ENCODE measurements around the gene CHMP2A. TPM values are rescaled to one million over a fixed set of nuclear protein-coding genes. Genes with fewer than 3 reads are reported as not detected.

Gene CHMP2A
- polyA plus RNA-seq, 1 of the 3 experiments (the other 2 are of a cell fraction) = 381 TPM

DNA sequence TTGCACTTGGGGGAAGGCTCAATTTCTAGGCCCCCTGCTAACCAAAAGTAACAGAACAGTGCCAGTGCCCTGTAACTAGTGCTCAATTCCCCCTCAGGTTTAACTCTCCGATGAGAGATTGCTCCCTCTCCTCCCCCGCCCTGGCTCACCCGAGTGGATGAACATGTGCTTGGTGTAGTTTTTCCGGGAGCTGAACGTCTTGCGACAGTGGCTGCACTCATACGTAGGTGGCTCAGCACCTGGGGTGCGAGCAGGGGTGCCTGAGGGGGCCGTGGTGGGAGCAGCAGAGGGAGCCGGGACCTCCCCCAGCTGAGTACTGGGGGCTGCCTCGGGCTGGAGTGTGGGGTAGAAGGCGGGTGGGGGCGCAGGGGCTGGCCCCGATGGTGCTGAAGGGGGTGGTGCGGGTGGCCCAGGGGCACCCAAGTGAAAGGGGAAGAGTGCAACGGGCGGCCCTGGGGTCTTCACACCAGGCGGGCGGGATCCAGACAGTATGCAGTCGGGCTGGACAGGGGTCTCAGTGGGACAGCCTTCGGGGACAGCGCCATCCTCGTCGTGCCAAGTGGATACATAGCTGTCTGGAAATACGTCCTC lies 38.6 kb downstream of the CHMP2A start:
- H3K9me2 ChIP-seq = no peaks in the 10 kb centered on the region
- CTCF ChIA-PET = interaction anchor here (1.3 kb wide), 1 partner anchor 40 kb away, joined by 3 read pairs; no protein-coding TSS in a partner anchor
- peaks cover 9 to 28% of the 10 kb centered on the region in 2 experiments for H3K36me3 ChIP-seq (replicated peaks in 1 of 2; ENCODE audit: control insufficient read depth in 1 of 2, insufficient read depth in 2 of 2, low read length in 1 of 2)
- H3K79me2 ChIP-seq (ENCODE audit: insufficient read depth) = peaks cover 63% of the 10 kb centered on the region
- no peaks in the 10 kb centered on the region; the same call in 1 of the 2 replicates for H4K20me1 ChIP-seq (ENCODE audit: insufficient read depth)
- no peak overlapping the region for H3K27ac ChIP-seq (ENCODE audit: low read depth in 2 of 2, low read length in 1 of 2)
- DNase-seq = no peak
- H3K9me3 ChIP-seq = no peaks in the 10 kb centered on the region
- peaks cover 23% of the 10 kb centered on the region for H3F3A ChIP-seq (replicated peaks; ENCODE audit: insufficient read depth)
- peak overlapping the region; percentile 4; the same call in 1 of the 2 replicates for H3K4me2 ChIP-seq
- H3K9ac ChIP-seq = no peak overlapping the region
- peaks cover 0 to 36% of the 10 kb centered on the region in 2 experiments; a peak in 1 of 4 replicates for H3K4me1 ChIP-seq (ENCODE audit: control insufficient read depth in 1 of 2, insufficient read depth in 2 of 2, low read depth in 1 of 2, low read length in 1 of 2)
- no peaks in the 10 kb centered on the region for H3K27me3 ChIP-seq (ENCODE audit: insufficient read depth)
- POLR2A ChIA-PET = no interaction called here
- TF ChIP-seq NFIC (IDR thresholded peaks at IDR 0.05; ENCODE audit: borderline replicate concordance) (no peak), MXI1 (IDR thresholded peaks at IDR 0.05; ENCODE audit: low read depth, low read length) (no peak), FOXJ3 (CRISPR knock-in tag; IDR thresholded peaks at IDR 0.05) (no peak), RXRA (IDR thresholded peaks at IDR 0.05; ENCODE audit: borderline replicate concordance, low read depth) (no peak), SIN3A (IDR thresholded peaks at IDR 0.05; ENCODE audit: borderline replicate concordance, low read depth, low read length) (no peak), TAF1 (IDR thresholded peaks at IDR 0.05; ENCODE audit: borderline replicate concordance, low read depth, low read length) (no peak), ELF1 (IDR thresholded peaks at IDR 0.05) (no peak), RFX5 (IDR thresholded peaks at IDR 0.05; ENCODE audit: low read length) (no peak), GABPA (IDR thresholded peaks at IDR 0.05; ENCODE audit: low read depth) (no peak), FOXM1 (IDR thresholded peaks at IDR 0.05; ENCODE audit: low read depth) (no peak), FOSL2 (IDR thresholded peaks at IDR 0.05; ENCODE audit: borderline replicate concordance, low read depth) (no peak), CHD2 (IDR thresholded peaks at IDR 0.05; ENCODE audit: low read length, partially characterized antibody) (no peak), RAD21 (IDR thresholded peaks at IDR 0.05; ENCODE audit: low read length) (no peak)
- TF ChIP-seq, protein P1, sequence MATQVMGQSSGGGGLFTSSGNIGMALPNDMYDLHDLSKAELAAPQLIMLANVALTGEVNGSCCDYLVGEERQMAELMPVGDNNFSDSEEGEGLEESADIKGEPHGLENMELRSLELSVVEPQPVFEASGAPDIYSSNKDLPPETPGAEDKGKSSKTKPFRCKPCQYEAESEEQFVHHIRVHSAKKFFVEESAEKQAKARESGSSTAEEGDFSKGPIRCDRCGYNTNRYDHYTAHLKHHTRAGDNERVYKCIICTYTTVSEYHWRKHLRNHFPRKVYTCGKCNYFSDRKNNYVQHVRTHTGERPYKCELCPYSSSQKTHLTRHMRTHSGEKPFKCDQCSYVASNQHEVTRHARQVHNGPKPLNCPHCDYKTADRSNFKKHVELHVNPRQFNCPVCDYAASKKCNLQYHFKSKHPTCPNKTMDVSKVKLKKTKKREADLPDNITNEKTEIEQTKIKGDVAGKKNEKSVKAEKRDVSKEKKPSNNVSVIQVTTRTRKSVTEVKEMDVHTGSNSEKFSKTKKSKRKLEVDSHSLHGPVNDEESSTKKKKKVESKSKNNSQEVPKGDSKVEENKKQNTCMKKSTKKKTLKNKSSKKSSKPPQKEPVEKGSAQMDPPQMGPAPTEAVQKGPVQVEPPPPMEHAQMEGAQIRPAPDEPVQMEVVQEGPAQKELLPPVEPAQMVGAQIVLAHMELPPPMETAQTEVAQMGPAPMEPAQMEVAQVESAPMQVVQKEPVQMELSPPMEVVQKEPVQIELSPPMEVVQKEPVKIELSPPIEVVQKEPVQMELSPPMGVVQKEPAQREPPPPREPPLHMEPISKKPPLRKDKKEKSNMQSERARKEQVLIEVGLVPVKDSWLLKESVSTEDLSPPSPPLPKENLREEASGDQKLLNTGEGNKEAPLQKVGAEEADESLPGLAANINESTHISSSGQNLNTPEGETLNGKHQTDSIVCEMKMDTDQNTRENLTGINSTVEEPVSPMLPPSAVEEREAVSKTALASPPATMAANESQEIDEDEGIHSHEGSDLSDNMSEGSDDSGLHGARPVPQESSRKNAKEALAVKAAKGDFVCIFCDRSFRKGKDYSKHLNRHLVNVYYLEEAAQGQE (IDR thresholded peaks at IDR 0.05; ENCODE audit: low read depth, low read length) = no peak
- TF ChIP-seq, protein P2, sequence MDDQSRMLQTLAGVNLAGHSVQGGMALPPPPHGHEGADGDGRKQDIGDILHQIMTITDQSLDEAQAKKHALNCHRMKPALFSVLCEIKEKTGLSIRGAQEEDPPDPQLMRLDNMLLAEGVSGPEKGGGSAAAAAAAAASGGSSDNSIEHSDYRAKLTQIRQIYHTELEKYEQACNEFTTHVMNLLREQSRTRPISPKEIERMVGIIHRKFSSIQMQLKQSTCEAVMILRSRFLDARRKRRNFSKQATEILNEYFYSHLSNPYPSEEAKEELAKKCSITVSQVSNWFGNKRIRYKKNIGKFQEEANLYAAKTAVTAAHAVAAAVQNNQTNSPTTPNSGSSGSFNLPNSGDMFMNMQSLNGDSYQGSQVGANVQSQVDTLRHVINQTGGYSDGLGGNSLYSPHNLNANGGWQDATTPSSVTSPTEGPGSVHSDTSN (IDR thresholded peaks at IDR 0.05) = no peak
- no peak overlapping the region for H3K4me3 ChIP-seq (ENCODE audit: low read depth in 2 of 2, low read length in 1 of 2)
- H2AFZ ChIP-seq (ENCODE audit: low read depth) = no peak overlapping the region
- 93% methylated on average over 16 of the region's 25 CpGs for WGBS (ENCODE audit: low lambda C conversion rate)

Data from SK-N-SH (cell line).